Prostate gland (tissue), 2 donors: ENCODE measurements around the gene ZNF792.

ENCODE experiments used
- CTCF ChIP-seq, 4 experiments: fragments of 200-600 bp in 2 of 4; fragments of 450-650 bp in 2 of 4; sonication (generic) in 2 of 4; IDR thresholded peaks; 1 replicate in 3 of 4; 2 replicates in 1 of 4; pipeline ENCODE4 v1.5.1; 2016 to 2019; ENCODE audit warnings: antibody characterized with exemption in 4 of 4, mild to moderate bottlenecking in 2 of 4, moderate library complexity in 2 of 4
- POLR2A ChIP-seq: fragments of 450-650 bp; IDR thresholded peaks from one replicate; pipeline ENCODE4 v1.6.1; 2016; ENCODE audit warnings: antibody characterized with exemption, mild to moderate bottlenecking
- POLR2AphosphoS5 ChIP-seq: sonication (generic); formaldehyde crosslinking; IDR thresholded peaks from one replicate; pipeline ENCODE4 v1.6.1; 2017; ENCODE audit warnings: antibody characterized with exemption

- TF ChIP-seq CTCF (IDR thresholded peaks at IDR 0.05), result no peak
- no peak for TF ChIP-seq POLR2A
- TF ChIP-seq POLR2AphosphoS5, result no peak
These were observed 44.9 kb upstream of the ZNF792 start for GRCh38 chr19:35008891-35009341.
